H1 (cell line): ENCODE results near the gene MIA2. TPM values are rescaled to one million over a fixed set of nuclear protein-coding genes. Genes with fewer than 3 reads are reported as not detected.

Experiments used
- CTCF ChIA-PET: fragments of 300-600 bp; sonication (Branson Sonifier 250); formaldehyde crosslinking; loops from one replicate; lab custom pipeline; 2021; ENCODE audit not compliant: partially characterized antibody; lab: Charles Lee
- POLR2A ChIA-PET: fragments of 300-600 bp; sonication (Branson Sonifier 250); formaldehyde crosslinking; loops from one replicate; lab custom pipeline; 2021; ENCODE audit warnings: inconsistent platforms; ENCODE audit not compliant: partially characterized antibody; lab: Charles Lee
- DNase-seq, 2 experiments: peaks; one replicate each; pipeline versions ENCODE4 v3.0.0 to v3.0.0-alpha.2; 2010 to 2022; ENCODE audit warnings: low spot score in 2 of 2, low read depth in 1 of 2, mixed read lengths in 1 of 2
- FAIRE-seq: peaks from 2 replicates; lab custom pipeline; 2011; peaks lifted over from hg19 to GRCh38; lab: Jason Lieb, UNC
- H2AFZ ChIP-seq: 2 replicates; pipeline ENCODE4 v1.8.1; 2012; ENCODE audit warnings: low read length, inconsistent platforms
- H2AK5ac ChIP-seq: 2 replicates; pipeline ENCODE4 v1.6.1; 2013; ENCODE audit warnings: low read depth, low read length
- H2BK120ac ChIP-seq: replicated peaks from 2 replicates; pipeline ENCODE3; 2013; ENCODE audit warnings: low read depth, low read length, inconsistent platforms
- H2BK12ac ChIP-seq: 2 replicates; pipeline ENCODE4 v1.6.1; 2013; ENCODE audit warnings: low read depth, low read length
- H2BK15ac ChIP-seq: 2 replicates; pipeline ENCODE4 v1.6.1; 2013; ENCODE audit warnings: low read length
- H2BK20ac ChIP-seq: 2 replicates; pipeline ENCODE4 v1.6.1; 2013; ENCODE audit warnings: low read length
- H2BK5ac ChIP-seq: 2 replicates; pipeline ENCODE4 v1.6.1; 2013; ENCODE audit warnings: low read depth, low read length
- H3K14ac ChIP-seq: 2 replicates; pipeline ENCODE4 v1.6.1; 2013; ENCODE audit warnings: inconsistent platforms; ENCODE audit not compliant: insufficient read length
- H3K18ac ChIP-seq: 2 replicates; pipeline ENCODE4 v1.6.1; 2013; ENCODE audit warnings: low read length; ENCODE audit errors: extremely low read depth
- H3K23ac ChIP-seq: 2 replicates; pipeline ENCODE4 v1.6.1; 2013; ENCODE audit warnings: inconsistent platforms; ENCODE audit not compliant: insufficient read length
- H3K23me2 ChIP-seq: 2 replicates; pipeline ENCODE4 v1.6.1; 2013; ENCODE audit warnings: low read depth, low read length
- H3K27ac ChIP-seq: 2 replicates; pipeline ENCODE4 v1.6.1; 2011; ENCODE audit warnings: low read depth, low read length, inconsistent platforms
- H3K27me3 ChIP-seq, 4 experiments: replicated peaks in 1 of 4; 1 replicate in 1 of 4; 2 replicates in 3 of 4; pipeline versions ENCODE4 v1.6.1 to v1.8.1; 2011 to 2013; ENCODE audit warnings: low read length in 3 of 4, mild to moderate bottlenecking in 3 of 4, inconsistent platforms in 2 of 4, mixed read lengths in 2 of 4, moderate library complexity in 1 of 4; ENCODE audit not compliant: control insufficient read depth in 3 of 4, insufficient read depth in 3 of 4; ENCODE audit errors: extremely low read depth in 1 of 4
- H3K36me3 ChIP-seq, 4 experiments: 2 replicates each; pipeline versions ENCODE4 v1.6.1 to v1.8.1; 2011 to 2013; ENCODE audit warnings: mild to moderate bottlenecking in 4 of 4, low read length in 3 of 4, moderate library complexity in 2 of 4, control low read depth in 1 of 4, inconsistent platforms in 1 of 4; ENCODE audit not compliant: insufficient read depth in 4 of 4, control insufficient read depth in 2 of 4
- H3K4ac ChIP-seq: replicated peaks from 2 replicates; pipeline ENCODE3; 2013; ENCODE audit warnings: low read length, low read depth, mixed read lengths, inconsistent platforms; ENCODE audit not compliant: insufficient read length
- H3K4me1 ChIP-seq, 4 experiments: replicated peaks in 1 of 4; 1 replicate in 1 of 4; 2 replicates in 3 of 4; pipeline versions ENCODE4 v1.6.1 to v1.8.1; 2011 to 2013; ENCODE audit warnings: low read length in 3 of 4, inconsistent platforms in 2 of 4, mixed read lengths in 1 of 4; ENCODE audit not compliant: insufficient read depth in 4 of 4, control insufficient read depth in 3 of 4
- H3K4me2 ChIP-seq, 2 experiments: 2 replicates each; pipeline versions ENCODE4 v1.6.1 to v1.8.1; 2011 to 2013; ENCODE audit warnings: low read depth in 2 of 2, low read length in 2 of 2, control low read depth in 1 of 2, inconsistent platforms in 1 of 2, mild to moderate bottlenecking in 1 of 2; ENCODE audit not compliant: insufficient read depth in 1 of 2
- H3K4me3 ChIP-seq, 4 experiments: fragments of 200-600, 300-600 bp in 1 of 4; sonication (generic), shearing (Covaris generic), sonication (Bioruptor Twin) in 1 of 4; 2 replicates each; pipeline versions ENCODE4 v1.5.1 to v1.8.1; 2011 to 2016; ENCODE audit warnings: low read length in 4 of 4, low read depth in 3 of 4, control low read depth in 2 of 4, inconsistent platforms in 2 of 4, mild to moderate bottlenecking in 2 of 4, mixed read lengths in 1 of 4, moderate library complexity in 1 of 4; ENCODE audit not compliant: insufficient read depth in 2 of 4; ENCODE audit errors: extremely low read depth in 1 of 4
- H3K56ac ChIP-seq: replicated peaks from 2 replicates; pipeline ENCODE3; 2013; ENCODE audit warnings: low read depth, mild to moderate bottlenecking, mixed read lengths, low read length, inconsistent platforms; ENCODE audit not compliant: insufficient read length
- H3K79me1 ChIP-seq: 2 replicates; pipeline ENCODE4 v1.6.1; 2013; ENCODE audit warnings: low read depth, low read length, control low read depth
- H3K79me2 ChIP-seq, 2 experiments: 2 replicates each; pipeline versions ENCODE4 v1.6.1 to v1.8.1; 2012 to 2013; ENCODE audit warnings: low read length in 2 of 2, mild to moderate bottlenecking in 2 of 2, inconsistent platforms in 1 of 2; ENCODE audit not compliant: insufficient read depth in 2 of 2, control insufficient read depth in 1 of 2
- H3K9ac ChIP-seq, 4 experiments: replicated peaks in 1 of 4; 1 replicate in 1 of 4; 2 replicates in 3 of 4; pipeline versions ENCODE4 v1.6.1 to v1.8.1; 2011 to 2013; ENCODE audit warnings: low read depth in 3 of 4, low read length in 3 of 4, control low read depth in 2 of 4, mild to moderate bottlenecking in 2 of 4, moderate library complexity in 2 of 4, inconsistent platforms in 1 of 4; ENCODE audit errors: extremely low read depth in 1 of 4
- H3K9me3 ChIP-seq, 2 experiments: 2 replicates each; pipeline versions ENCODE4 v1.6.1 to v1.8.1; 2012 to 2013; ENCODE audit warnings: mild to moderate bottlenecking in 2 of 2, moderate library complexity in 2 of 2, control low read depth in 1 of 2, inconsistent platforms in 1 of 2, low read depth in 1 of 2, low read length in 1 of 2, mixed read lengths in 1 of 2; ENCODE audit not compliant: insufficient read depth in 2 of 2
- H4K20me1 ChIP-seq, 2 experiments: replicated peaks in 1 of 2; 2 replicates each; pipeline versions ENCODE3 to v1.8.1; 2011 to 2013; ENCODE audit warnings: inconsistent platforms in 2 of 2, low read length in 2 of 2, mild to moderate bottlenecking in 1 of 2; ENCODE audit not compliant: insufficient read depth in 2 of 2, control insufficient read depth in 1 of 2
- H4K5ac ChIP-seq: 2 replicates; pipeline ENCODE4 v1.6.1; 2013; ENCODE audit warnings: low read length, low read depth, mixed read lengths, inconsistent platforms; ENCODE audit not compliant: insufficient read length
- H4K8ac ChIP-seq: 2 replicates; pipeline ENCODE4 v1.8.0; 2013; ENCODE audit warnings: mild to moderate bottlenecking, moderate library complexity, low read length, inconsistent platforms; ENCODE audit not compliant: insufficient read depth; ENCODE audit errors: extremely low read depth
- H4K91ac ChIP-seq: replicated peaks from 2 replicates; pipeline ENCODE3; 2013; ENCODE audit warnings: low read length, mixed read lengths, inconsistent platforms; ENCODE audit not compliant: insufficient read length
- CREB1 ChIP-seq: IDR thresholded peaks from 2 replicates; pipeline ENCODE4 v1.6.1; 2012; ENCODE audit warnings: inconsistent platforms
- FOSL1 ChIP-seq: IDR thresholded peaks from 2 replicates; pipeline ENCODE4 v1.6.1; 2011; ENCODE audit warnings: mild to moderate bottlenecking, low read depth, low read length, moderate library complexity; ENCODE audit not compliant: insufficient read depth
- SP2 ChIP-seq: IDR thresholded peaks from 2 replicates; pipeline ENCODE4 v1.6.1; 2012; ENCODE audit warnings: mild to moderate bottlenecking, low read length, inconsistent platforms
- WGBS, 2 experiments: shearing (Covaris generic) in 1 of 2; methylation state at CpG; one replicate each; pipeline versions ENCODE4 v1.1.6 to v1.1.7; 2013 to 2015; ENCODE audit warnings: low lambda C conversion rate in 2 of 2, mixed read lengths in 2 of 2, inconsistent platforms in 1 of 2, low coverage in 1 of 2, missing lambda C conversion rate in 1 of 2; ENCODE audit not compliant: insufficient replicate concordance in 2 of 2, insufficient coverage in 1 of 2, insufficient read length in 1 of 2; ENCODE audit errors: extremely low coverage in 1 of 2, missing lambda C conversion rate in 1 of 2; 5-methylcytosine and 5-hydroxymethylcytosine counted together
- polyA plus RNA-seq, 7 experiments: library from polyadenylated mRNA; depleted of rRNA in 3 of 7; stranded (reverse) in 5 of 7; unstranded in 2 of 7; fragments of >200 nt in 5 of 7; fragments of 200-250 nt in 2 of 7; gene quantifications; 1 replicate in 5 of 7; 2 replicates in 1 of 7; 4 replicates in 1 of 7; pipeline versions ENCODE4 v1.2.1 to v1.2.3, GENCODE V29; 2011 to 2013; ENCODE audit warnings: missing spikeins in 2 of 7, mixed read lengths in 2 of 7
- total RNA-seq: library from RNA; stranded (reverse); fragmentation: NEBNext Ultra II Directional; extraction: Animal tissue kit (Norgen Biotek cat#: 25700); gene quantifications from 2 replicates; pipeline ENCODE4 v1.2.1, GENCODE V29; 2021

MIA2 gene
- total and polyA plus RNA-seq, 2 of the 8 experiments (the other 6 are each of a cell fraction or from before 2014, with no cell fraction given), result 10.1 to 15.0 TPM

DNA sequence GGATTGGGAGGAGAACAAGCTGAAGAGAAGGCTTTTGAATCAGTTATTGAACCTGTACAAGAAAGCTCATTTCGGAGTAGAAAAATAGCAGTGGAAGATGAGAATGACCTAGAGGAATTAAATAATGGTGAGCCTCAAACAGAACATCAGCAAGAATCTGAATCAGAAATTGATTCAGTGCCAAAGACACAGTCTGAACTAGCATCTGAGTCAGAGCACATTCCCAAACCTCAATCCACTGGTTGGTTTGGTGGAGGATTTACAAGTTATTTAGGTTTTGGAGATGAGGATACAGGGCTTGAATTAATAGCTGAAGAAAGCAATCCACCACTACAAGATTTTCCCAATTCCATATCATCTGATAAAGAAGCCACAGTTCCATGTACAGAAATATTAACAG lies 13.5 kb downstream of the MIA2 start:
- Histone ChIP-seq H3K79me2 (no peaks in the 10 kb centered on the region), H2BK120ac (no peak overlapping the region), H3K27me3 (no peaks in the 10 kb centered on the region), H3K27ac (no peak overlapping the region), H3K9ac (no peak overlapping the region), H2BK5ac (no peak overlapping the region), H2BK12ac (no peak overlapping the region), H3K18ac (no peak overlapping the region), H3K4me3 (no peak overlapping the region), H3K56ac (no peak overlapping the region), H3K4me2 (no peak overlapping the region), H4K20me1 (no peaks in the 10 kb centered on the region), H3K79me1 (no peaks in the 10 kb centered on the region), H2AFZ (peak overlapping the region; percentile 27; the same call in 1 of the 2 replicates), H4K5ac (no peak overlapping the region), H3K9me3 (no peaks in the 10 kb centered on the region), H2BK20ac (no peak overlapping the region), H3K23me2 (no peaks in the 10 kb centered on the region), H3K4me1 (no peaks in the 10 kb centered on the region), H3K4ac (no peak overlapping the region), H4K8ac (no peak overlapping the region), H4K91ac (no peak overlapping the region), H3K36me3 (no peaks in the 10 kb centered on the region; a peak in 1 of 8 replicates), H2BK15ac (no peak overlapping the region), H3K14ac (no peak overlapping the region), H3K23ac (no peak overlapping the region), H2AK5ac (no peak overlapping the region)
- WGBS, 2 experiments, result 89% methylated on average over 1 of the region's 1 CpG; no CpG with 5 or more reads in 1 of the 2 experiments
- no peak for FAIRE-seq
- TF ChIP-seq FOSL1 (no peak), CREB1 (no peak), SP2 (no peak)
- CTCF ChIA-PET, result interaction anchor here (1.3 kb wide), 1 partner anchor 16 kb away, joined by 6 read pairs; no protein-coding TSS in a partner anchor
- no peak for DNase-seq
- POLR2A ChIA-PET, result interaction anchor here (0.6 to 1.6 kb wide), 4 partner anchors 12 to 72 kb away, joined by 3 to 6 read pairs (median 4); partner anchors contain the start of gene PNN
